NOMO-1 (cell line): ENCODE measurements around the gene SCFD2.

Experiments
- DNase-seq, 2 experiments: peaks; one replicate each; lab custom pipeline; 2025; ENCODE audit not compliant: unreplicated experiment in 2 of 2; lab: John Stamatoyannopoulos, UW

SCFD2 gene

DNA sequence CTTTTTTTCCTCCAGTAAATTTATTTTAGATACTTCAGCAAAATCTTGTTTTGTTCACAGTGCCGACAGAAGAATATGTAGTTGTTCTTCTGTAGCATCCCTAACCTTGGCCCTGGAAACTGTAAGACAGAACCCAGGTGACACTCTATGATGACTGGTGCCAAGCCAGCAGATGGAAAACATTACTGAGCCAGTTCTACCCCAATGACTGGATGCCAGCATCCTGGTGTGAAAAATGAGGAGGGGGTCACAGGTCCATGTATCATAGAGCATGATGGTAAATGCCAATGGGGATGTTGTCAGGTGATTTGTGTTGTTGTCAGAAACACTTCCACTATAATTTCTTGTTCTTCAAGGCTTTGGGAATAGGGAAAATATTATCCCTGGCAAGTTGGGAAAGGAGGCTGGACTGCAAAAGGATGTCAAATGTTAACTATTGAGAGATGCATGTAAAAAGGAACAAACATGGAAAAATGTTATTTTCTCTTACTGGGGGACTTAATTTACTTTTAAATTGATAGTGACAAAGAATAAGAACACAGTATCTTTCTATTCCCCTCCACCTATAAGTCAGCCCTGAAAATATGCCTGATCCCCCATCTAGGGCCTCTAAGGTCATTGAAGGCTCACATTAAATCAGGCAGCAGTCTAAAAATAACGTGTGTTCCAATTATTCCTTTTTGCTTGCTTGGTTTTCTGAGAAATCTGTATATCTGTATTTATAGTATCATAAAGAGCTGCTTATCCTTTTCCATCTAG is 343.9 kb downstream of the SCFD2 start:
- DNase-seq, result no peak

DNA sequence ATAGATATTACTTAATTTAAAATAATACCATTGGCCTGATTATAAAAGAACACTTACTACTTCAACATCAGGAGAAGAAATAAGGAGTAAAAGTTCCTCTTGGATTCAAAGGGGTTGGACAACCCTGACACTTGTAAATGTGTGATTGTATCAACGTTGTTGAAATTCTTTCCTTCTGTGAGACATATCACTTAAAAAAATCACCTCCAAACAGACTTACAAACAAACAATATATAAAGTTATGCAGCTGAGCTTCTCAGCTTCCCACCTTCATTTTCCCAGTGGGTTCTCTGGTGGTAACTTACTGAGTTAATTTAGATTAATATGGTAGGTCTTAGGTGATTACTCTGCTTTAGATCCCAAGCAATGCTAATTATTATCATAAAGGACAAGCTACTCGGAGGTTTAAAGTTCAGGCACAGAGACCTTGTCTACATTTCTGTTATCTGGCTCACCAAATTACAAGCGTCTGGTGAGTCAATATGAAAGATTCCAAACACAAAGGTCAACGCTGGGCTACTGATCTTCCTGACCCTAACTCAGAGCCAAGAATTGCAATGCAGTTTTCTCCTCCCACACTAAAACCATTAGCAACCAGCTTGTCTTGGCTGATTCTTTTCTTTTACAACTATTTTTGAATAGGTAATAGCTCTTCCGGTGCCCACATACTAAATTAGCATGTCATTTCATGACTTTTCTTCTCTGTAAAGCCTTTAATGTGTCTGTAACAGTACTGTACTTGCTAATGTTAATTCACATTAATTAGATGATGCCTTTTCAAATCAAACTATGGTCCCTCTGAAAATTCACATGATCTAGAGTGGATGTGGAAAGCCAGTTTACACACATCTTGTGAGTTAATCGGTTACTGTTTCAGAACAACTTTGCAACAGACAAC is 346.1 kb downstream of the SCFD2 start:
- DNase-seq, result no peak

DNA sequence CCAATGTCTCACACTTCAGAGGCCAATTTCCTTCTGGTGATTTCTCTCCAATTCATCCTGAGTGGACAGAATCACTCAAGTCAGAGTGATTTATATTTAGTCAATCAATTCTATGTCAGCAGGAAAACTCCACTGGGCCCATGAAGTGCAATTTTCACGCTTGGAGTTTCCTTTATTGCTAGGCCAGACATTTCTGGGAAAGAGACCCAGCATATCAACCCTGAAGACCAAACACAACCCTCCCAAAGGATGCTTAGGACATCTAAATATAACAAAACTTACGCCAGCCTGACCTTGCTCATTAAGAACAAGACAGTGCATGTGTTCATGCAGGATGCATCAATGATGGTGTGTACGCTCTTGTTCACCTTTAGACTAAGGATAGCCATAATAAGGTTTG is 347.4 kb downstream of the SCFD2 start:
- no peak for DNase-seq

DNA sequence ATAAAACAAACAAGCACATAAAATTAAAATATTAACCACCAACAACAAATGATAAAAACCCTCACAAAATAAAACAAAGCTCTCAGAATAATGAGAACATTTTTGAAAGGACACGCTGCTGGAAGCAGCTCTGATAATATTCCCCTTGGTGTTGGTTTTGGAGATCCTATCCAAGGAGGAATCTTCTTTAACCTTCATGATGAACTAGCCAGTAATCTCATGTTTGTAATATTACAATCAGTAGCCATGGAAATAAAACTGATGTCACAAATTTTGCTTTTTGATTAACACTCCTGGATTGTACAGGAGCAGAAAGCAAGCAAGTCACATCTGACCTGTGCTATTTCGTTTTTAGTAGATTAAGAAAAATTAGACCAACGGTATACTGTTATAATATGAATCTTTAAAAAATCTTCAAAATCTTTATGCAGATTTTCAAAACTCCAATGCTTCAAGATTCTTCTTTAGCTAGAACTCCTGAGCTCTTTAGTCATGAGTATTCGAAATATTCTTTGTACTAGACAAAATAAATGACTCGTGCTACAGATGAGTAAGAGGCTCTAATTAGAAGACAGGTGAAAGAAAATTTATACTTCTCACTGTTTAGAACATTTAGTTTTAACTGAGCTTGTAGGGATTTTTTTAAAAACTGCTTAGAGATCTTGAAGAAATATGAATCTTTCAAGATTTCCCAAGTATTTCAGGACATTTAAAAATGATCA is 349.6 kb downstream of the SCFD2 start:
- DNase-seq, result no peak

DNA sequence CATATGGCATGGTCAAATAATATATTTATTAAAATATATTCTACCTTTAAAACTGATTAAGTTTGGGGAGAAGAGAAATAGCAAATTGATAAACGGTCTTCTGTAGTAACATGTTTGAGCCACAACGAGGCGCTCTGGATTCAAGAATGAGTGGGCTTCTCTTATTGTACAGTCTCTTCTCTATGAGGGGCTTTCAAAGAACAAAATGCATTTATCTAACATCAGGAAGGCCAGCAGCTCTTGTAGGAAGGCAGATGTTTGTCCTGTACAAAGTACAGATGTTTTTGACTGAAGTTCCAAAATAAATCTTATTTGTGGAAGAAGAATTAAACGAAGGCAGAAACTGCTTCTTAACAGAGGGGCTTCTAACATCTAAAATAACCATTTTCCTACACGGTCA is 350.2 kb downstream of the SCFD2 start:
- DNase-seq, result no peak

DNA sequence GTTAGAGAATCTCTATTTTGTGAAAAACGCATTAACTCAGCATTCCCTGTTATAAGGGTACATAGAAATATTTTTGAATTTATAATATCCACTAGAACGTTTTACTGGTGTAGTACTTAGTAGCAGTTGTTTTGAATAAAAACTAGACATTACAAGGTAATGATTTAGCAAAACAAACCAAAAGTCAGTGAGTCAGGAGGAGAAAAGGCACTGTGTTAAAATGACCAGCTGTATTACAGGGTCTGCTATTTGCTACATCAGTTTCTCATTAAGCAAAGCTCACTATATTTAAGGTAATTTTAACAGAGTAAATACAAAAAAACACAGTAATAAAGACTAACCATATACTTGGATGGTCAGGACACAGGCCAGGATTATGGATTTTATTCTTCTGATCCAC is 351.0 kb downstream of the SCFD2 start:
- DNase-seq, result no peak

DNA sequence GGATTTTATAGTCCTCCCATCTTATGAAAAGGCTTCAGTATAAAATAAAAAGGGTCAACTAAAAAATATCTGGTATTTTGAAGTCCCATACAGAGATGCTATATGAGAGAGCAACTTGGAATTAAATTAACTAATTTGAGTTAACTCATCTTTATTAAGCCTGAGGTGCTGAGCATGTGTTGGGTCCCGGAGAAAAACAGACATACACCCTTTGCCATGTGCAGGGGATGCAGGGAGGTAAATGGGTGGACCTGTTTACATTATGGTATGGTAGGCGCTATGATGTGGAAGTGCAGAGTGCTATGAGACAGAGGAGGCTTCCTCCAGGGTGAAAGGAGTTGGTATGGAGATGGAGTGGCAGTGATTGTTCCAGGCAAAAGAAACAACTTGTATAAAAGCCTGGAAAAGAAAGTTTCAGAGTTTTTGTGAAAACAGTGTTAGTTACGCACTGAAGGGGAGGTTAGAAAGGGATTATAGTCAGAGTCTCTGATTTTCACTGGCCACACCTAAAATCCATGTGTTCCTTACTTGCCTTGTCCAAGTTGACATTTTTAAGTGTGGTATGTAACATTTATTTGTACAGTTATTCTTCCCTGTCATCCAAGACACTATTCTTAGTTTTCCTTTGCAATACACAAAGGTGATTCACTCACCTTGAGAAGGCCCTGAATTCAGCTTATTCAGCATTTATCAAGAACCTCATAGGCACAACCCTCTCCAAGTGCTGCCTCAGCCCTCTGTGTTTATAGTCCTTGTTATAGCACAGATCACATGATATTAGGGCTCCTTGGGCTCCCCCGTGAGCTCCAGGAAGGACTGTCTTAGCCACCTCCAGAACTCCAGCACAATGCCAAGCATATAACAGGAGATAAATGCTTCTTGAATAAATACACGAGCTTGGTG is 351.7 kb downstream of the SCFD2 start:
- DNase-seq, result no peak

DNA sequence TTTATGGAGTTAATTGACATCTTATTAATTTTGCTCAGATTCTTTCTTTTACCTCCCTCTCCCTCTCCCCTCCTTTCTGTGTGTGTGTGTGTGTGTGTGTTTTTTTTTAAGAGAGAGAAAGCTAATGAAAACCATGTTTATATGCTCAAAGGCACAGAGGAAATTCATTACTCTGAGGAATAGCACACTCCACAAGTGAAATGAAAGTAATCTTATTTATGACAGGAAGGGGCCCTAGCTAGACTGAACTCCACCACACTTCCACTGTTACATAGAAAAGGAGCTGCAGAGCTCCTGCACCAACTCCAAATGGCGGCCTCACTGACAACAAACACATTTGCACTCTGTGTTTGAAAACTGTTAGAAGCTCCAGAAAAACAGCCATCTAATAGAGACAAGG is 353.1 kb downstream of the SCFD2 start:
- DNase-seq, result peak; percentile 62 to 76

DNA sequence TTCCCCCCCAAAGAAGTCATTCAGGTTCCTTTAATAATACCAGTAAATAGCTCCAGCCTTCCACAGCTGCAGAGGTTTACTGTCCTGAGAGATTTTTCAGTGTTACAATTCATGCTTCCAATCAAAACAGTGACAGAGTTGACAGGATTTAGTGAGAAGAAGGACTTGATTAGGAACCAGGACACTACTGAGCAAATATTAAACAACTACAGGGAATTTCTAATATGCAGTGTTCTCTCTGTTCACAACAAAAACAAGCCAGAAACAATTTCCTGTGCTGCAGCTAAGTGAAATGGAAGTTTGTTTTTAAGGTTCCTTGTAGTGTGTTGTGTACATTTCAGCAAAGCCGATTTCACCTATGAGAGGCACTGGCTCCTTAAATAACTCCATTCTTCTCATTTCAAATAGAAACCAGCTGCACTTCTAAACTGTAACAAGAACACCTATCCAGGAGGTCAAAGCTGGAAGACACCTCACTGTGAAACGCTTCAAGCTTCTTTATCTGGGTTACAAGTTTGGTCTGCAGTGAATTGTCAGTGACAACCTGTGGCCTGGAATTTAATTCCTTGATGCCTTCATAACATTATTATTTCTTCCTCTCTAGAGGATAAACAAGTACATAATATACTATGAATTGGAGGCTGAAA is 354.5 kb downstream of the SCFD2 start:
- DNase-seq, result no peak

DNA sequence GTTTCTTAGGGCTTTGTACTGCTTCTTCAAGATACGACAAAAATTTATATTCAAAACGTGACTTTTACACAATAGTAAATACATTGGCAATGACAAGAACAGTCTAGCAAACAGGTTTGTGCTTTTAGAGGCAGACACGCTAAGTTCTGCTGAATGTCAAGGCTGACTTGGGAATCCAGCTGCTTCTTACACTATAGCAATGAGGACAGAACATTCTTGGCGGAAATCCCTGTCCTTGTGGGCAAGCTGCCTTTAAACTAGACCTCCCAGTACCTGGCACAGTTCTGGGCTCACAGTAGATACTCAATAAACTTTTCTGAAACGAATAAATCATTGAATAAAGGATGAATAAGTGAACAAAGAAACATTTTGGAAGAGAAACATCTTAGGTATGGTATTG is 355.5 kb downstream of the SCFD2 start:
- DNase-seq, result no peak

DNA sequence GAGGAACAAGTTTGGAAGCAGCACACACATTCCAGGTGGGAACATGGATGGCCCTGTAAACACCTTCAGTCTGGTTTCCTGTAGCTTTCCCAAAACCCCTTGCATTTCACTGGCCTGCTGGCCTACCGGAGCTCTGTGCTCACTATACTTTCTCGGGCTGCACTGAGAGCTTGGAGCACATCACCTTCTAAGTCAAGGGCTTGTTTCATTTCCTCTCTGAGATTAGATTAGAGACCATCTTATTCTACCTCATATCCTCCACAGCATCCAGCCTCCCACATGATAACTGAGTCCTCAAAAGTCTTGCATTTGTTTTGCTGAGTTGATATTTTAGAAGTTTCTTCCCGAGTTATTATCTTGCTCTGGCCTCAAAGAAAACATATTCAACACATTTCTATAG is 356.0 kb downstream of the SCFD2 start:
- peak in 1 of 2 experiments; percentile 16 for DNase-seq

DNA sequence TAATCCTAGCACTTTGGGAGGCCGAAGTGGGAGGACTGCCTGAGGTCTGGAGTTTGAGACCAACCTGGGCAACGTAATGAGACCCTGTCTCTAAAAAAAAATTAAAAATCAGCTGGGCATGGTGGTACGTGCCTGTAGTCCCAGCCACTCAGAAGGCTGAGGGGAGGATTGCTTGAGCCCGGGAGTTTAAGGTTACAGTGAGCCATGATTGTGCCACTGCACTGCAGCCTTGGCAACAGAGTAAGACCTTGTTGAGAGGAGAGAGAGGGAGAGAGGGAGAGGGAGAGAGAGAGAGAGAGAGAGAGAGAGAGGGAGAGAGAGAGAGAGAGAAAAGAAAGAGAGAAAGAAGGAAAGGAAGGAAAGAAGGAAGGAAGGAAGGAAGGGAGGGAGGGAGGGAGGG is 358.8 kb downstream of the SCFD2 start:
- no peak for DNase-seq

DNA sequence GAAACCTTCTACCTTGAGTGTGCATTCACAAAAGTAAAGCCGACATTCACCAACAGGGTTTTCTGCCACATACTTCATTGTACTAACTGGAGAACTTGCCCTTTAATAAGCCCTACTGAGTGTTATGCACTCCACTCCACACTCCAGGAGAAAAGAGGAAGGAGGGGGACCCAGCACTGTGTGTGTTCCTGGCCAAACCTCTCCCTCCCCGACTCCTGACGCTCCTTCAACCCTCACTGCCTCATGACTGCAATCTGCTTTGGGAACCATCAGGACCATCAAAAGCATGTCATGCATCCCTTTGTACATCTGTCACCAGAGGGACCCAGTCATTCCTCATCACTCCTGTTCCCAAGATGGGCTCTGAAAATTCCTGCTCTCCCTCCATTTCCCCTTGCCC is 360.1 kb downstream of the SCFD2 start:
- DNase-seq, result no peak

DNA sequence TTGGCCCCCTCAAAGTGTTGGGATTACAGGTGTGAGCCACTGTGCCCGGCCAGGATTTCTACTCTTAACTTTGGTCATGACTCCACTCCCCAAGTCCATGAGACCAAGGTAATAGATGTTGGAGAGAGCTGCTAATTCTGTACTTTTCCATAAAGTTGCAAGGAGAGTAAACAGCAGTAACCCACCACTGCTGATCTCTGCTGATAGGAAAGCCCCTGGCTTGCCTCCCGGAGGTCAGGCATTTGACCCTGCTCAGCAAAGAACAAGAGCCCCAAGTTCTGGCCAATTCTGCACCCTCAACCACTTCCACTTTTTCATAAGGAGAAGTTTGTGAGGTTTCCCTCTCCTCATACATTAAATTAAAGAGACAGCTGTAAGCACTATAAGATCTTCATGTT is 360.7 kb downstream of the SCFD2 start:
- peak; percentile 23 to 30 for DNase-seq

DNA sequence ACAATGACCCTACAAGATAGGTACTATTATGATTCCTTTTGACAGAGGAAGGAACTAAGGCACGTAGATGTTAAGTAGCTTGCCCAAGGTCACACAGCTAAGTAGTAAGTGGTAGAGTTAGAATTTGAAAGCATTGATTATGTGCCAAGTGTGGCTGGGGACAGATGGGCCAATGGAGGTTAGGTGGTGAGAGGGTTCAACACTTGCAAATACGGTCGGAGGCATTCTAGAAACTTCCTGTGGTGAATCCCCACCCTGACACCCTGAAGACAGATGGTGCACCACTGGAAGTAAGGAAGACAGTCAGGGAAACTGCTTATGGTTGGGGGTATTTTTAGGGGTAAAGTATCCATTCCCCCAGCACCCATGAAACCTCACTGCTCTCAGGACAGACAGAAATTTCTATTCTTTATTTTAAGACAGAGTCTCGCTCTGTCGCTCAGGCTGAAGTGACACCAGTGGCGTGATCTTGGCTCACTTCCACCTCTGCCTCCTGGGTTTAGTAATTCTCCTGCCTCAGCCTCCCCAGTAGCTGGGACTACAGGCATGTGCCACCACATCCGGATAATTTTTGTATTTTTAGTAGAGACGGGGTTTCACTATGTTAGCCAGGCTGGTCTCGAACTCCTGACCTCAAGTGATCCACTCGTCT is 361.2 kb downstream of the SCFD2 start:
- no peak for DNase-seq

DNA sequence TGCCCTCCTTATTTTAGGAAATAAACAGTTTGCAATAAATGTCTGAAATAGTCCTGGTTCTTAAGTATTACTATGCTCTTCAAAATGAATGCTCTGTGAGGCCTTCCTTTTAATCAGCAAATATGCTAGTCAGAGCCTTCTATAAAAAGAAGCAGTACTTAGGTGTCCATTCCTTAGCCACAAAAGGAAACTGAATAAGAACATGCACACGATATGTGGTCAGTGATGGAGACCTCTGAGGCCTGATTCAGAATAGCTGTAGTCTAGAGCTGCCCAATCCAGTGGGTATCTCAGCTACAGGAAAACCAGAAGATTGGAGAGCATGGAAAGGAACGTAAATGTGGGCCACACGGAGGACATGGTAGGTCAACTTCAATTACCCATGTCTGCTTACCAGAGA is 361.9 kb downstream of the SCFD2 start:
- no peak for DNase-seq

DNA sequence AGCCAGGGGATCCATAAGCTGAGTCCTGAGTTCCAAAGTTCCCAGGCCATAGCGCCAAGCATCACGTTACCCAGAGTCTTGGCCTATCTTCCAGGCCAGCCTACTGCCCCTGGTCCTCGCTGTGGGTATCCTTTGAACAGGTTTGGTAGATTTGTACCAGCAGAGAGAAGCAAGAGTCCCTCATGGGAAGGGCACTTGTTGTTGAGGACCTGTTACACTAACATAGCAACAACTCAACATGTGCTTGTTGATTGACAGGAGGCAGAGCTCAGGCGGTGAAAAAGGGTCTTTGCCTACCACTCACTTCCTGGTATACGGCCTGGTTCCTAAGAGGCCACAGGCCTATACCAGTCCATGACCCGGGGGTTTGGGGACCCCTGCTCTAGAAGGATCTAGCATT is 365.3 kb downstream of the SCFD2 start:
- no peak for DNase-seq

DNA sequence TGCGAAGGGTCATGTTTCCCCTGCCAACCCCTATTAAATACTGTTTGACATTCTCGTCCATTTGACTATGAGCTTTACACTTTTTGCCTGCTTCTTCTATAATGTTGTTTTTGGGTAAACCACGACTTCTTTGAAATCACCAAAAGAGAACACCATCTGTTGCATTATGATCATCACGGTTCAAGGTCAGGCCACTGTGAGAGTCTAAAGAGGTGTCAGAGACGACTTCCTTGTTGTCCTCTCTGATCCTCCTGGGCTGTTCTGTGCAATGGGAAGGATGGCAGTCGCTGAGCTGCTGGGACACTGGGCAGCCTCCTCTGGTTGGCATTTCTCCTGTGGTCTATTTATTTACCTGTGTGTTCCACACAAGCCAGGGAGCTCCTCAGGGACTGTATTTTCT is 366.2 kb downstream of the SCFD2 start:
- no peak for DNase-seq

DNA sequence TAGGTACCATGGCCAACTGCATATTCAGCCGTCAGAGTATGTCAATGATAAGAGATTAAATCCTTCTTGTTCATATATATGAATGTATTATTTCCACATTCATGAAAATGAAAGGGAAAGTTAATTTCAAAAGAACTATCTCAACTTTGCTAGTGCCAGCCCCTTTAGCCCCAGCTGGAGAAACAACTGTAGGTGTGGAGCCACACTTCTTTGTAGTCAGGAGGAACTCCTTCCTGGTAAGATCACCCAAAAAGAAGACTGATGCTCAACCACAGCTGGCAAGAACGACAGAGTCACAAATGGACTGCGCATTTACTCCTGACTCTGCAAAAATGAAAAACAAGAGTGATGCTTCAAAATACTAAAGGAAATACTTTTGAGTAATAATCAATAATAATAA is 367.4 kb downstream of the SCFD2 start:
- no peak for DNase-seq

DNA sequence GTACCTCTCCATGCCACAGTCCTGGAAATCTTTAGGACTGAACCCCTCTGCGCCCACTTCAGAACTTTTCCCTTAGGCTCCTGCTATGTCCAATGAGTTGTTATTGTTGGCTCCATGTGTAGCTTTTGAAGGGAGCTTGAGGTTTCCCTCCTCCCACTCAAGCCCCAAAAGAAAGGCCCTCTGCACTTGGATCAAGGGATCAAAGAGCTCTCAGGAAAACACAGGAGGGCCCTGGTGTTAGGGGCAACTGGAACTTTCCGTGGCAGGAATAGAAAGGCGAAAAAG is 368.8 kb downstream of the SCFD2 start:
- no peak for DNase-seq
